SK-N-SH (cell line): ENCODE measurements around the gene TFCP2L1. TPM values are rescaled to one million over a fixed set of nuclear protein-coding genes. Genes with fewer than 3 reads are reported as not detected.

ENCODE experiments used
- CTCF ChIA-PET: fragments of 300-600, 350-600 bp; formaldehyde crosslinking; extraction: SDS; loops from one replicate; lab custom pipeline; 2021; lab: Yijun Ruan, JAX
- POLR2A ChIA-PET: fragments of 350-600 bp; sonication (Branson Sonifier 250); formaldehyde crosslinking; extraction: SDS; loops from one replicate; lab custom pipeline; 2020; ENCODE audit warnings: antibody characterized with exemption, inconsistent platforms; lab: Yijun Ruan, JAX
- DNase-seq: peaks from one replicate; pipeline ENCODE4 v3.0.0; 2012
- H2AFZ ChIP-seq: fragments of 200-600 bp; sonication (generic); 2 replicates; pipeline ENCODE4 v1.8.1; 2016; ENCODE audit warnings: antibody characterized with exemption, mild to moderate bottlenecking, low read depth
- H3F3A ChIP-seq: fragments of 200-600 bp; sonication (generic); replicated peaks from 2 replicates; pipeline ENCODE3; 2016; ENCODE audit warnings: antibody characterized with exemption, mild to moderate bottlenecking; ENCODE audit not compliant: insufficient read depth
- H3K27ac ChIP-seq, 2 experiments: fragments of 200-500 bp in 1 of 2; fragments of 200-600 bp in 1 of 2; sonication (Bioruptor generic) in 1 of 2; sonication (generic), shearing (Covaris generic) in 1 of 2; 2 replicates each; pipeline versions ENCODE4 v1.5.1 to v1.6.1; 2014 to 2016; ENCODE audit warnings: low read depth in 2 of 2, inconsistent platforms in 1 of 2, low read length in 1 of 2, mild to moderate bottlenecking in 1 of 2, mixed read lengths in 1 of 2
- H3K27me3 ChIP-seq: fragments of 200-600 bp; sonication (generic), shearing (Covaris generic); 2 replicates; pipeline ENCODE4 v1.6.1; 2016; ENCODE audit warnings: mixed run types; ENCODE audit not compliant: insufficient read depth
- H3K36me3 ChIP-seq, 2 experiments: fragments of 200-500 bp in 1 of 2; fragments of 200-600 bp in 1 of 2; sonication (Bioruptor generic) in 1 of 2; sonication (generic) in 1 of 2; replicated peaks in 1 of 2; 2 replicates each; pipeline versions ENCODE3 to v1.5.1; 2014 to 2016; ENCODE audit warnings: low read length in 1 of 2, mild to moderate bottlenecking in 1 of 2; ENCODE audit not compliant: insufficient read depth in 2 of 2, control insufficient read depth in 1 of 2
- H3K4me1 ChIP-seq, 2 experiments: fragments of 200-500 bp in 1 of 2; fragments of 200-600 bp in 1 of 2; sonication (Bioruptor generic) in 1 of 2; sonication (generic), shearing (Covaris generic) in 1 of 2; 2 replicates each; pipeline versions ENCODE4 v1.5.1 to v1.6.1; 2014 to 2016; ENCODE audit warnings: low read depth in 1 of 2, low read length in 1 of 2, mixed run types in 1 of 2; ENCODE audit not compliant: insufficient read depth in 2 of 2, control insufficient read depth in 1 of 2
- H3K4me2 ChIP-seq: fragments of 200-600 bp; sonication (generic), shearing (Covaris generic); 2 replicates; pipeline ENCODE4 v1.6.1; 2017; ENCODE audit warnings: mixed run types
- H3K4me3 ChIP-seq, 2 experiments: fragments of 200-500 bp in 1 of 2; fragments of 200-600 bp in 1 of 2; sonication (Bioruptor generic) in 1 of 2; sonication (generic), shearing (Covaris generic) in 1 of 2; 2 replicates each; pipeline versions ENCODE4 v1.5.1 to v1.8.1; 2014 to 2016; ENCODE audit warnings: low read depth in 2 of 2, inconsistent platforms in 1 of 2, low read length in 1 of 2, mild to moderate bottlenecking in 1 of 2, mixed read lengths in 1 of 2, moderate library complexity in 1 of 2
- H3K79me2 ChIP-seq: fragments of 200-600 bp; sonication (generic); 2 replicates; pipeline ENCODE4 v1.8.1; 2017; ENCODE audit warnings: mild to moderate bottlenecking; ENCODE audit not compliant: insufficient read depth
- H3K9ac ChIP-seq: fragments of 200-600 bp; sonication (generic); 2 replicates; pipeline ENCODE4 v1.6.1; 2017; ENCODE audit warnings: mixed run types
- H3K9me2 ChIP-seq: fragments of 200-600 bp; sonication (generic); 2 replicates; pipeline ENCODE4 v1.6.1; 2017; ENCODE audit warnings: mixed run types
- H3K9me3 ChIP-seq: fragments of 200-600 bp; sonication (generic); 2 replicates; pipeline ENCODE4 v1.6.1; 2017; ENCODE audit warnings: mixed run types, mild to moderate bottlenecking, moderate library complexity
- H4K20me1 ChIP-seq: fragments of 200-600 bp; sonication (generic); 2 replicates; pipeline ENCODE4 v1.6.1; 2017; ENCODE audit warnings: mild to moderate bottlenecking, mixed run types; ENCODE audit not compliant: insufficient read depth
- CTCF ChIP-seq: fragments of 200-600 bp; sonication (generic); IDR thresholded peaks from 2 replicates; pipeline ENCODE4 v1.6.1; 2017; ENCODE audit warnings: antibody characterized with exemption, mild to moderate bottlenecking, moderate library complexity
- EZH2phosphoT487 ChIP-seq: fragments of 200-600 bp; sonication (generic); IDR thresholded peaks from 2 replicates; pipeline ENCODE4 v1.6.1; 2017; ENCODE audit warnings: low read depth, mixed run types, mild to moderate bottlenecking, antibody characterized with exemption, moderate library complexity, borderline replicate concordance
- FOXJ3 ChIP-seq: sonication (generic); formaldehyde crosslinking; IDR thresholded peaks from 2 replicates; pipeline ENCODE4 v1.5.1; 2020; ENCODE audit warnings: mild to moderate bottlenecking, missing genetic modification reagents
- GATA2 ChIP-seq: sonication (generic); formaldehyde crosslinking; IDR thresholded peaks from 2 replicates; pipeline ENCODE4 v1.5.0; 2020; ENCODE audit warnings: mild to moderate bottlenecking, missing genetic modification reagents
- MEF2A ChIP-seq: IDR thresholded peaks from 2 replicates; pipeline ENCODE4 v1.4.0; 2012; ENCODE audit warnings: low read depth, borderline replicate concordance
- MXI1 ChIP-seq: IDR thresholded peaks from 2 replicates; pipeline ENCODE4 v1.6.1; 2012; ENCODE audit warnings: mild to moderate bottlenecking, low read depth, low read length, improper control_type of control experiment
- NRF1 ChIP-seq: IDR thresholded peaks from 2 replicates; pipeline ENCODE4 v1.6.1; 2012; ENCODE audit warnings: low read depth, mild to moderate bottlenecking, low read length
- SIN3A ChIP-seq: IDR thresholded peaks from 2 replicates; pipeline ENCODE4 v1.6.1; 2012; ENCODE audit warnings: low read depth, mild to moderate bottlenecking, low read length, moderate library complexity, borderline replicate concordance
- SMC3 ChIP-seq: IDR thresholded peaks from 2 replicates; pipeline ENCODE4 v1.6.1; 2012; ENCODE audit warnings: low read depth, low read length, improper control_type of control experiment
- TAF1 ChIP-seq: IDR thresholded peaks from 2 replicates; pipeline ENCODE4 v1.6.1; 2012; ENCODE audit warnings: low read depth, mild to moderate bottlenecking, low read length, moderate library complexity, borderline replicate concordance
- TCF12 ChIP-seq: IDR thresholded peaks from 2 replicates; pipeline ENCODE4 v1.4.0; 2012
- USF1 ChIP-seq: IDR thresholded peaks from 2 replicates; pipeline ENCODE4 v1.4.0; 2012; ENCODE audit warnings: low read depth, borderline replicate concordance
- YY1 ChIP-seq: IDR thresholded peaks from 2 replicates; pipeline ENCODE4 v1.4.0; 2012; ENCODE audit warnings: low read depth, mild to moderate bottlenecking
- ZBTB33 ChIP-seq: IDR thresholded peaks from 2 replicates; pipeline ENCODE4 v1.4.0; 2012; ENCODE audit warnings: low read depth, borderline replicate concordance
- WGBS: methylation state at CpG from one replicate; pipeline ENCODE4 v1.1.6; 2017; ENCODE audit warnings: low lambda C conversion rate; 5-methylcytosine and 5-hydroxymethylcytosine counted together
- polyA plus RNA-seq, 3 experiments: library from polyadenylated mRNA; depleted of rRNA; stranded (reverse); fragments of >200 nt; gene quantifications; 2 replicates each; pipeline ENCODE4 v1.2.3, GENCODE V29; 2012

The TFCP2L1 gene
- polyA plus RNA-seq, 1 of the 3 experiments (the other 2 are of a cell fraction), result not detected

GRCh38 chr2:121237980-121238665 is 46.9 kb downstream of the TFCP2L1 start:
- Histone ChIP-seq H3K4me1 (peaks cover 0 to 10% of the 10 kb centered on the region in 2 experiments; a peak in 1 of 4 replicates), H3K4me3 (no peak overlapping the region), H4K20me1 (no peaks in the 10 kb centered on the region), H3K27me3 (peaks cover 16% of the 10 kb centered on the region; the same call in 1 of the 2 replicates), H3K27ac (no peak overlapping the region), H3K9me2 (no peaks in the 10 kb centered on the region), H2AFZ (no peak overlapping the region), H3K36me3 (no peaks in the 10 kb centered on the region), H3K9ac (no peak overlapping the region), H3K4me2 (no peak overlapping the region), H3K79me2 (no peaks in the 10 kb centered on the region), H3K9me3 (no peaks in the 10 kb centered on the region), H3F3A (no peaks in the 10 kb centered on the region)
- DNase-seq, result no peak
- WGBS, result 82% methylated on average over 13 of the region's 16 CpGs
- POLR2A ChIA-PET, result no interaction called here
- TF ChIP-seq EZH2phosphoT487 (no peak), ZBTB33 (no peak), CTCF (no peak), TAF1 (no peak), USF1 (no peak), SMC3 (no peak), NRF1 (no peak), TCF12 (no peak), MXI1 (no peak), MEF2A (no peak), GATA2 (no peak), YY1 (no peak), FOXJ3 (CRISPR knock-in tag) (no peak), SIN3A (no peak)
- CTCF ChIA-PET, result interaction anchor here (2.0 kb wide), 1 partner anchor 118 kb away, joined by 6 read pairs; no protein-coding TSS in a partner anchor
